Left lung (tissue), 10 donors: ENCODE data around the gene SAA1. TPM values are rescaled to one million over a fixed set of nuclear protein-coding genes. Genes with fewer than 3 reads are reported as not detected.

ENCODE experiments used
- ATAC-seq: fragments of 200-7000 bp; cut with Tn5 transposase; one replicate; pipeline ENCODE4 v1.9.1; 2020; ENCODE audit warnings: moderate library complexity
- DNase-seq, 4 donors: peaks; one replicate each; pipeline ENCODE4 v3.0.0-alpha.2; 2013 to 2020
- H3K27ac ChIP-seq, 2 donors: fragments of 200-600 bp; sonication (generic) in 1 of 2; one replicate each; pipeline versions ENCODE4 v1.5.0 to v1.8.0; 2020 to 2021
- H3K27me3 ChIP-seq, 2 donors: fragments of 200-600 bp; sonication (generic) in 1 of 2; one replicate each; pipeline versions ENCODE4 v1.5.0 to v1.8.0; 2020 to 2021
- H3K36me3 ChIP-seq, 2 donors: fragments of 200-600 bp; sonication (generic) in 1 of 2; one replicate each; pipeline versions ENCODE4 v1.5.0 to v1.8.0; 2020 to 2021
- H3K4me1 ChIP-seq, 2 donors: fragments of 200-600 bp; one replicate each; pipeline ENCODE4 v1.8.0; 2021
- H3K4me3 ChIP-seq, 2 donors: fragments of 200-600 bp; sonication (generic) in 1 of 2; one replicate each; pipeline versions ENCODE4 v1.5.0 to v1.8.0; 2020 to 2021; ENCODE audit warnings: mild to moderate bottlenecking in 1 of 2
- H3K9me3 ChIP-seq, 2 donors: fragments of 200-600 bp; sonication (generic) in 1 of 2; one replicate each; pipeline versions ENCODE4 v1.5.0 to v1.8.0; 2020 to 2021
- CTCF ChIP-seq, 2 donors: fragments of 200-600 bp; sonication (generic) in 1 of 2; IDR thresholded peaks; one replicate each; pipeline versions ENCODE4 v1.5.0 to v1.8.0; 2021; ENCODE audit warnings: antibody characterized with exemption in 2 of 2
- intact Hi-C, 2 donors: fragments of 100-400 bp; cut with DNase I; formaldehyde crosslinking; loops; one replicate each; pipeline versions ENCODE4 v1.11.2 to v1.14.2; 2022
- polyA plus RNA-seq, 6 donors: library from polyadenylated mRNA; unstranded; fragments of 120-200 nt; gene quantifications; one replicate each; pipeline ENCODE4 v1.2.1, GENCODE V29; 2013; ENCODE audit not compliant: insufficient read length in 6 of 6
- total RNA-seq, 2 donors: library from RNA; stranded (reverse); fragmentation: NEBNext Ultra II Directional; extraction: Animal tissue kit (Norgen Biotek cat#: 25700); gene quantifications; one replicate each; pipeline ENCODE4 v1.2.1, GENCODE V29; 2021
- donor health status: DM: no; HTN: yes; CAD: no.
- donor health status: DM: no; HTN: no; CAD: no.

Gene SAA1
- total and polyA plus RNA-seq, 8 donors = 0.58 to 194 TPM; not detected in 6

DNA sequence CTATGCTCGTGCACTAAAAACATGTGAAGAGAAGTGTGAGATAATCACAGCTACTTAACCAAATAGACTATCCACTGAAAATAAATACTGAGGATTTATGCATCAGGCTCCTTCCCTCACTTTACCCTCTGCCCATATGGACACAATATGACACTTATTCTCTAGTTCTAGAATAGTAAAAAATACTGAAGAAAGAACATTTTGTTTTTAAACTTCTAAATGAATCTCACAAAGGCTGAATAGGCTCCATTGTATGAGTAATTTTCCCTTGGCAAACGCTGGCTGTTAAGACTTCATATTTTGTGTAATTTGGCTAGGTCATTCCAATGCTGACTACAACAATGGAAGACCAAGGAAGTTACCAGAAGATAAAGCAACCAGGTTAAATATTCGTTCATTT lies 45.9 kb downstream of the SAA1 start:
- H3K36me3 ChIP-seq = peaks cover 0 to 46% of the 10 kb centered on the region in 2 donors
- DNase-seq (no peak), ATAC-seq (no peak)
- H3K9me3 ChIP-seq = no peaks in the 10 kb centered on the region
- peaks cover 0 to 36% of the 10 kb centered on the region in 2 donors for H3K4me1 ChIP-seq
- no peak for TF ChIP-seq CTCF (IDR thresholded peaks at IDR 0.05)
- no peak overlapping the region for H3K4me3 ChIP-seq
- no peaks in the 10 kb centered on the region for H3K27me3 ChIP-seq
- H3K27ac ChIP-seq = peak overlapping the region in 1 of 2 donors; percentile 39
- intact Hi-C loops = no loop called here

GRCh38 chr11:18312663-18313420 lies 46.8 kb downstream of the SAA1 start:
- ATAC-seq (peak; percentile 83), DNase-seq (no peak)
- Histone ChIP-seq H3K27me3 (no peaks in the 10 kb centered on the region), H3K36me3 (peaks cover 0 to 38% of the 10 kb centered on the region in 2 donors), H3K27ac (peak overlapping the region; percentile 39 to 43), H3K4me3 (no peak overlapping the region), H3K9me3 (no peaks in the 10 kb centered on the region), H3K4me1 (peaks cover 0 to 36% of the 10 kb centered on the region in 2 donors)
- no peak for TF ChIP-seq CTCF (IDR thresholded peaks at IDR 0.05)
- intact Hi-C loops = no loop called here

DNA sequence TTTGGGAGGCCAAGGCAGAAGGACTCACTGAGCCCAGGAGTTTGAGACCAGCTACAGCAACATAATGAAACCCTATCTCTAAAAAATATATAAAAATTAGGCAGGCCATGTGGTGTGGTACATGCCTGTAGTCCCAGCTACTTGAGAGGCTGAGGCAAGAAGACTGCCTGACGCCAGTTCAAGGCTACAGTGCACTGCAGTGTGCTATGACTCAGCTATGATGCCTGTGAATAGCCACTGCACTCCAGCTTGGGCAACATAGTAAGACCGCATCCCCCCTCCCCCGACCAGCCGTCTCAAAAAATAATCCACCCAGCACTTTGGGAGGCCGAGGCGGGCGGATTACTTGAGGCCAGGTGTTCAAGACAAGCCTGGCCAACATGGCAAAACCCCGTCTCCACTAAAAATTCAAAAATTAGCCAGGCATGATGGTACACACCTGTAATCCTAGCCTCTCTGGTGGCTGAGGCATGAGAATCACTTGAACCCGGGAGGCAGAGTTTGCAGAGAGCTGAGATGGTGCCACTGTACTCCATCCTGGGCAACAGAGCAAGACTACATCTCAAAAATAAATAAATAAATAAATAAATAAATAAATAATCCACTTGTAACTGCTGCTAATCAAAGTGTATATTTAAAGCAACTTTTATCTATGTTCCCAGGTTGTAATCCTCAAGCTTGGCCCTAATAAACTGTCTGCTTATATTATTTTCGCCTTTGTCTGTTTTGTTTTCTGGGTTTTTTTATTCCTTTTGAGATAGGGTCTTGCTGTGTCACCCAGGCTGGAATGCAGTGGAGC lies 48.1 kb downstream of the SAA1 start:
- ATAC-seq = peak; percentile 50
- Histone ChIP-seq H3K4me3 (no peak overlapping the region), H3K36me3 (peaks cover 0 to 25% of the 10 kb centered on the region in 2 donors), H3K4me1 (peaks cover 0 to 44% of the 10 kb centered on the region in 2 donors), H3K9me3 (no peaks in the 10 kb centered on the region), H3K27ac (peak overlapping the region in 1 of 2 donors; percentile 43), H3K27me3 (no peaks in the 10 kb centered on the region)
- intact Hi-C loops = no loop called here
- TF ChIP-seq CTCF (IDR thresholded peaks at IDR 0.05) = no peak
- DNase-seq = peak in 1 of 4 donors; percentile 53

GRCh38 chr11:18314784-18315523 lies 48.9 kb downstream of the SAA1 start:
- intact Hi-C loops = no loop called here
- ATAC-seq = no peak
- Histone ChIP-seq H3K9me3 (no peaks in the 10 kb centered on the region), H3K36me3 (peaks cover 0 to 17% of the 10 kb centered on the region in 2 donors), H3K27ac (peak overlapping the region in 1 of 2 donors; percentile 43), H3K4me1 (peaks cover 4 to 52% of the 10 kb centered on the region in 2 donors), H3K27me3 (no peaks in the 10 kb centered on the region), H3K4me3 (no peak overlapping the region)
- TF ChIP-seq CTCF (IDR thresholded peaks at IDR 0.05) = no peak
- no peak for DNase-seq
